LNCAP (cell line): ENCODE data around the gene TNFRSF1A.

Experiments used
- CTCF ChIP-seq: fragments of 450-650 bp; IDR thresholded peaks from 2 replicates; pipeline ENCODE4 v1.5.1; 2017; ENCODE audit warnings: mild to moderate bottlenecking

TNFRSF1A gene

GRCh38 chr12:6312529-6313325 lies 29.1 kb downstream of the TNFRSF1A start:
- TF ChIP-seq CTCF, result no peak

- no peak for TF ChIP-seq CTCF
These were observed 29.9 kb downstream of the TNFRSF1A start for GRCh38 chr12:6311822-6312528.

- no peak for TF ChIP-seq CTCF
These were observed 30.9 kb downstream of the TNFRSF1A start for GRCh38 chr12:6310771-6311610.

- no peak for TF ChIP-seq CTCF
These were observed 34.3 kb downstream of the TNFRSF1A start for GRCh38 chr12:6307529-6307928.

- TF ChIP-seq CTCF, result no peak
These were observed 35.2 kb downstream of the TNFRSF1A start for GRCh38 chr12:6306599-6307220.

- TF ChIP-seq CTCF, result no peak
These were observed 35.7 kb downstream of the TNFRSF1A start for GRCh38 chr12:6306151-6306550.

- no peak for TF ChIP-seq CTCF
These were observed 38.8 kb downstream of the TNFRSF1A start for GRCh38 chr12:6303071-6303470.
